CD4-positive, alpha-beta T cell treated with Interleukin-4 for 1 hour (primary cell): ENCODE data around the gene ARHGEF40.
"Not testable (repeated sequence)": the region's sequence is repeated elsewhere in the genome, so short reads cannot be mapped to it uniquely, and the experiment has no call there.

Experiments
- DNase-seq, 2 donors: peaks; one replicate each; pipeline ENCODE4 v3.0.0-alpha.2; 2020 to 2022

The ARHGEF40 gene

GRCh38 chr14:21040370-21040925 lies 29.7 kb upstream of the ARHGEF40 start:
- no peak for DNase-seq

GRCh38 chr14:21040941-21041340 lies 29.2 kb upstream of the ARHGEF40 start:
- DNase-seq = not testable (repeated sequence)

GRCh38 chr14:21041676-21042433 lies 28.2 kb upstream of the ARHGEF40 start, which contains the start of gene RNASE7:
TSS of gene RNASE7 (plus strand) at chr14:21042362. CDS start at chr14:21042993, 631 bp downstream.
- DNase-seq = no peak

GRCh38 chr14:21042918-21043317 lies 27.2 kb upstream of the ARHGEF40 start:
- no peak for DNase-seq

GRCh38 chr14:21043387-21043973 lies 26.6 kb upstream of the ARHGEF40 start:
- DNase-seq = no peak

- peak in 1 of 2 donors; percentile 22 for DNase-seq
Measured at GRCh38 chr14:21043974-21044618, 26.0 kb upstream of the ARHGEF40 start.

GRCh38 chr14:21047378-21047781 lies 22.7 kb upstream of the ARHGEF40 start:
- DNase-seq = no peak

- DNase-seq = no peak
Measured at GRCh38 chr14:21048638-21049037, 21.5 kb upstream of the ARHGEF40 start.

GRCh38 chr14:21049271-21049673 lies 20.8 kb upstream of the ARHGEF40 start:
- DNase-seq = no peak

GRCh38 chr14:21050597-21050996 lies 19.5 kb upstream of the ARHGEF40 start:
- DNase-seq = no peak

GRCh38 chr14:21053184-21054122 lies 16.7 kb upstream of the ARHGEF40 start:
- DNase-seq = no peak

- DNase-seq = no peak
Measured at GRCh38 chr14:21054123-21054767, 15.9 kb upstream of the ARHGEF40 start.

- DNase-seq = no peak
Measured at GRCh38 chr14:21054768-21055145, 15.3 kb upstream of the ARHGEF40 start.

GRCh38 chr14:21055432-21056117 lies 14.5 kb upstream of the ARHGEF40 start:
- DNase-seq = no peak

- DNase-seq = no peak
Measured at GRCh38 chr14:21056520-21057163, 13.5 kb upstream of the ARHGEF40 start.

- DNase-seq = no peak
Measured at GRCh38 chr14:21057803-21058675, 12.1 kb upstream of the ARHGEF40 start, which contains the start of gene RNASE8. TSS of gene RNASE8 (plus strand) at chr14:21057822. CDS start at chr14:21057893, 71 bp downstream.

GRCh38 chr14:21058903-21059302 lies 11.2 kb upstream of the ARHGEF40 start:
- no peak for DNase-seq

GRCh38 chr14:21059842-21060613 lies 10.1 kb upstream of the ARHGEF40 start:
- no peak for DNase-seq
